Measurements from ENCODE around the gene LMF1.

DNA sequence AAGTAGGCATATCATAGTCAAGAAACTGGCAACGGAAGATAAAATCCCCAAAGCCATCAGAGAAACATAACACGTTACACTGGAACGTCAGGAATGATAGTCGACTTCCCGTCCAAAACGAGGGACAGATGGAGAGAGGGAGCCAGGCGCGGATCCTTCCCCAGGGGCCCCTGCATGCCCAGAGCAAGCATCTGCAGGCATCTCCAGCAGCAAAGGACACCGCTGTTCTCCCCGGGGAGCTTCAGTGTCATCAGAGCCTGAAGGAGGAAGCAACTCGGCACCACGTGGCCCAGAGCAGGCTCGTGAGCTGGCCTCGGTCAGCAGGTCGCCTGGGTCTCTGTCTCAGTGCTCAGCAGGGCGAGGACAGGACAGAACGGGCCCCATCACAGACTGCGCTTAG, 50.1 kb downstream of the LMF1 start:
- TF ChIP-seq POLR2A (IDR thresholded peaks at IDR 0.05; ENCODE audit: low read length) (no peak), GATA1 (IDR thresholded peaks at IDR 0.05; ENCODE audit: low read depth, low read length) (no peak)
